Smooth muscle cell (in vitro differentiated cells): ENCODE data around the gene AMPD2. TPM values are rescaled to one million over a fixed set of nuclear protein-coding genes. Genes with fewer than 3 reads are reported as not detected.
A peak's percentile ranks its signal among the peaks of the same experiment; 100 is the strongest.

Experiments
- DNase-seq: peaks from one replicate; lab custom pipeline; 2025; ENCODE audit not compliant: unreplicated experiment; lab: John Stamatoyannopoulos, UW
- H2AFZ ChIP-seq: fragments of 200-600 bp; sonication (generic); 2 replicates; pipeline ENCODE4 v1.6.0; 2016; ENCODE audit warnings: antibody characterized with exemption, low read depth, mild to moderate bottlenecking
- H3F3A ChIP-seq: fragments of 200-600 bp; sonication (generic); 2 replicates; pipeline ENCODE4 v1.6.0; 2017; ENCODE audit warnings: antibody characterized with exemption, low read depth
- H3K27ac ChIP-seq: fragments of 200-600 bp; sonication (generic); 2 replicates; pipeline ENCODE4 v1.5.1; 2016; ENCODE audit warnings: low read depth, mild to moderate bottlenecking
- H3K27me3 ChIP-seq: fragments of 200-600 bp; sonication (generic); 2 replicates; pipeline ENCODE4 v1.6.1; 2016; ENCODE audit warnings: low read depth, mild to moderate bottlenecking
- H3K36me3 ChIP-seq: fragments of 200-600 bp; sonication (generic); 2 replicates; pipeline ENCODE4 v1.5.1; 2016; ENCODE audit warnings: low read depth
- H3K4me1 ChIP-seq: fragments of 200-600 bp; sonication (generic); 2 replicates; pipeline ENCODE4 v1.5.1; 2016; ENCODE audit warnings: low read depth
- H3K4me2 ChIP-seq: fragments of 200-600 bp; sonication (generic); 2 replicates; pipeline ENCODE4 v1.6.0; 2016; ENCODE audit warnings: mild to moderate bottlenecking
- H3K4me3 ChIP-seq: fragments of 200-600 bp; sonication (generic); 2 replicates; pipeline ENCODE4 v1.5.1; 2016; ENCODE audit warnings: mild to moderate bottlenecking
- H3K79me2 ChIP-seq: fragments of 200-600 bp; sonication (generic); 2 replicates; pipeline ENCODE4 v1.6.0; 2016; ENCODE audit warnings: low read depth, mild to moderate bottlenecking
- H3K9ac ChIP-seq: fragments of 200-600 bp; sonication (generic); 2 replicates; pipeline ENCODE4 v1.6.0; 2016; ENCODE audit warnings: low read depth
- H3K9me3 ChIP-seq: fragments of 200-600 bp; sonication (generic); replicated peaks from 2 replicates; pipeline ENCODE4 v1.5.1; 2016; ENCODE audit warnings: low read depth
- H4K20me1 ChIP-seq: fragments of 200-600 bp; sonication (generic); 2 replicates; pipeline ENCODE4 v1.6.0; 2016; ENCODE audit warnings: low read depth
- WGBS: methylation state at CpG from one replicate; pipeline ENCODE4 v1.1.7; 2016; ENCODE audit warnings: low lambda C conversion rate; 5-methylcytosine and 5-hydroxymethylcytosine counted together
- polyA plus RNA-seq: library from polyadenylated mRNA; unstranded; fragments of >200 nt; fragmentation: Nextera tagmentation; extraction: Ambion mirVana; gene quantifications from 2 replicates; pipeline ENCODE4 v1.2.1, GENCODE V29; 2016
- total RNA-seq: library from RNA; depleted of rRNA; stranded (reverse); fragments of >200 nt; gene quantifications from 2 replicates; pipeline ENCODE4 v1.2.3, GENCODE V29; 2014
- TF ChIP-seq, protein P1 (sequence below): fragments of 200-600 bp; sonication (generic); IDR thresholded peaks from 2 replicates; pipeline ENCODE4 v1.5.1; 2017; ENCODE audit warnings: borderline replicate concordance, mild to moderate bottlenecking, antibody characterized with exemption; ENCODE audit not compliant: insufficient read depth, poor library complexity, severe bottlenecking

AMPD2 gene
- total and polyA plus RNA-seq, 2 experiments from 2014 or later = 57.4 to 104 TPM

DNA sequence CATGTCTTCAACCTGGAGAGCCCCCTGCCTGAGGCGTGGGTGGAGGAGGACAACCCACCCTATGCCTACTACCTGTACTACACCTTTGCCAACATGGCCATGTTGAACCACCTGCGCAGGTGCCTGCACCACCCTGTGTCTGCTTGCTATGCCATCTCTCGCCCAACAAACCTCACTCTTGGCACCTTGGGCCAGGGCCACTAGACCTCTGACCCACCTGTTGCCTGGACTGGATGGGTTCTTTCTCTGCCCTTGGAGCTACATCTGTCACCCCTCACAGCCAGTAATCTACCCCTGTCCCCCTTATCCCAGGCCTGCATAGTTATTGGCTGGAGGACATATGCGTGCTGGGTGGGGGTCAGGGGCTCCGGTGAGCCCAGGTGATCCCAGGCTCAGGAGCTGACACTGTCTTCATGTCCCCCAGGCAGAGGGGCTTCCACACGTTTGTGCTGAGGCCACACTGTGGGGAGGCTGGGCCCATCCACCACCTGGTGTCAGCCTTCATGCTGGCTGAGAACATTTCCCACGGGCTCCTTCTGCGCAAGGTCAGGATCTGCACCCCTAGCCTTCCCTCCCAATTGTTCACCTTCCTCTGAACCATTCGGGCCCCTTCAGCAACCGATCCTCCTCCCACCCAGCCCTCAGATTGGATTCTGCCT, 9.9 kb downstream of the AMPD2 start:
- 97% methylated on average over 10 of the region's 10 CpGs for WGBS
- Histone ChIP-seq H3K4me2 (no peak overlapping the region), H3K9ac (no peak overlapping the region), H3K9me3 (no peaks in the 10 kb centered on the region), H3K4me1 (no peaks in the 10 kb centered on the region), H3F3A (no peaks in the 10 kb centered on the region), H3K79me2 (peaks cover 10% of the 10 kb centered on the region), H4K20me1 (peaks cover 23% of the 10 kb centered on the region), H3K4me3 (no peak overlapping the region), H2AFZ (no peak overlapping the region), H3K36me3 (no peaks in the 10 kb centered on the region), H3K27me3 (no peaks in the 10 kb centered on the region), H3K27ac (no peak overlapping the region)
- no peak for DNase-seq
- TF ChIP-seq, protein P1, sequence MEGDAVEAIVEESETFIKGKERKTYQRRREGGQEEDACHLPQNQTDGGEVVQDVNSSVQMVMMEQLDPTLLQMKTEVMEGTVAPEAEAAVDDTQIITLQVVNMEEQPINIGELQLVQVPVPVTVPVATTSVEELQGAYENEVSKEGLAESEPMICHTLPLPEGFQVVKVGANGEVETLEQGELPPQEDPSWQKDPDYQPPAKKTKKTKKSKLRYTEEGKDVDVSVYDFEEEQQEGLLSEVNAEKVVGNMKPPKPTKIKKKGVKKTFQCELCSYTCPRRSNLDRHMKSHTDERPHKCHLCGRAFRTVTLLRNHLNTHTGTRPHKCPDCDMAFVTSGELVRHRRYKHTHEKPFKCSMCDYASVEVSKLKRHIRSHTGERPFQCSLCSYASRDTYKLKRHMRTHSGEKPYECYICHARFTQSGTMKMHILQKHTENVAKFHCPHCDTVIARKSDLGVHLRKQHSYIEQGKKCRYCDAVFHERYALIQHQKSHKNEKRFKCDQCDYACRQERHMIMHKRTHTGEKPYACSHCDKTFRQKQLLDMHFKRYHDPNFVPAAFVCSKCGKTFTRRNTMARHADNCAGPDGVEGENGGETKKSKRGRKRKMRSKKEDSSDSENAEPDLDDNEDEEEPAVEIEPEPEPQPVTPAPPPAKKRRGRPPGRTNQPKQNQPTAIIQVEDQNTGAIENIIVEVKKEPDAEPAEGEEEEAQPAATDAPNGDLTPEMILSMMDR = no peak

DNA sequence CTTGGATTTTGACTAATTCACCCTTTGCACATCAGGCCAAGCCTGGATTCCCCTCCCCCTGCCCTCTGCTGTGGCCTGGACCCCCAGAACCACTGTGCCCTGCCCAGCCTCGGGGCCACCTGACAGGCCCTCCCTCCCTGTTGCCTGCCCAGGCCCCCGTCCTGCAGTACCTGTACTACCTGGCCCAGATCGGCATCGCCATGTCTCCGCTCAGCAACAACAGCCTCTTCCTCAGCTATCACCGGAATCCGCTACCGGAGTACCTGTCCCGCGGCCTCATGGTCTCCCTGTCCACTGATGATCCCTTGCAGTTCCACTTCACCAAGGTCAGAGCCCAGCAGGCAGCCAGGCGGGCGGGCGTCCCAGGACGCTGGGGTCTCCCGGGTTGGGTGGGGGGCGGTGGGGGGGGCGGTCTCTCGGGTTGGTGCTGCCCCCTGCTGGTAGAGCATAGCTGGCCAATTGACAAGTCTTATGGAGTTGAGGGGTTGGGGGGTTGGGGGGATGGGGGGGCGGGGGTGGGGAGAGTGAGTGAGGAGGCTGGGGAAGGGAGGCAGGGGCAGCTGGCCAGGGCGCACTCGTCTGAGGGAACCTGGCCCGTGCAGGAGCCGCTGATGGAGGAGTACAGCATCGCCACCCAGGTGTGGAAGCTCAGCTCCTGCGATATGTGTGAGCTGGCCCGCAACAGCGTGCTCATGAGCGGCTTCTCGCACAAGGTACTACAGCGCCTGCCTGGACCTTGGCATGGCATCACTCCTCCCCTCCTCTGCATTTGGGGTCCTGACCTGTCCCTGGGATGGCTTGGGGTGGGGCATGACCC, 10.7 kb downstream of the AMPD2 start:
- 81% methylated on average over 28 of the region's 30 CpGs for WGBS
- H4K20me1 ChIP-seq = peaks cover 16% of the 10 kb centered on the region
- no peak overlapping the region for H3K9ac ChIP-seq
- H3K36me3 ChIP-seq = no peaks in the 10 kb centered on the region
- no peaks in the 10 kb centered on the region for H3F3A ChIP-seq
- no peak for DNase-seq
- no peaks in the 10 kb centered on the region for H3K9me3 ChIP-seq
- H3K4me1 ChIP-seq = no peaks in the 10 kb centered on the region
- peaks cover 2% of the 10 kb centered on the region for H3K79me2 ChIP-seq
- no peak overlapping the region for H3K4me2 ChIP-seq
- no peaks in the 10 kb centered on the region for H3K27me3 ChIP-seq
- no peak overlapping the region for H3K27ac ChIP-seq
- no peak overlapping the region for H2AFZ ChIP-seq
- TF ChIP-seq, protein P1 = peak; percentile 57
- H3K4me3 ChIP-seq = no peak overlapping the region

DNA sequence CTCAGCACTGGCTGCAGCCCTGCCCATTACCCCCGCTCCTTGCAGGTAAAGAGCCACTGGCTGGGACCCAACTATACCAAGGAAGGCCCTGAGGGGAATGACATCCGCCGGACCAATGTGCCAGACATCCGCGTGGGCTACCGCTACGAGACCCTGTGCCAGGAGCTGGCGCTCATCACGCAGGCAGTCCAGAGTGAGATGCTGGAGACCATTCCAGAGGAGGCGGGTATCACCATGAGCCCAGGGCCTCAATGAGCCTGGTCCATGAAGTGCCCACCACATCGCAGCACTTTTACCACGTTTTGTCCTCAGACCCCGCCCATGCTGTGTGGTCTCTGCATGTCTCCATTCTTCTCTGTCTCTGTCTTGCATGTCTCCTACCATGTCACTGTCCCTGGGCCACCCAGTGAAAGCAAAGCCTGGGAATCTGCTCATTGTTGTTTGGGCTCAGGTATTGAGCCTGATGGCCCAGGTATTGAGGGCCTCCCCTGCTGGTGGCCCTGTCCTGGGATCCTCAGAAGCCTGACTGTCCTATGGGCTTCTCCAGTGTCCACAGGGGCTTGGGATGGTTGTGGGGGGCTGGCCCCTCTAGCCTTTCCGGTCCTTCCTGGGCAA, 11.4 kb downstream of the AMPD2 start:
- H4K20me1 ChIP-seq = peaks cover 8% of the 10 kb centered on the region
- no peak overlapping the region for H2AFZ ChIP-seq
- no peaks in the 10 kb centered on the region for H3K27me3 ChIP-seq
- WGBS = 98% methylated on average over 14 of the region's 14 CpGs
- no peak for DNase-seq
- H3K9ac ChIP-seq = no peak overlapping the region
- no peaks in the 10 kb centered on the region for H3F3A ChIP-seq
- no peaks in the 10 kb centered on the region for H3K9me3 ChIP-seq
- H3K36me3 ChIP-seq = no peaks in the 10 kb centered on the region
- no peak overlapping the region for H3K4me2 ChIP-seq
- TF ChIP-seq, protein P1 = no peak
- H3K4me3 ChIP-seq = no peak overlapping the region
- peaks cover 2% of the 10 kb centered on the region for H3K4me1 ChIP-seq
- no peak overlapping the region for H3K27ac ChIP-seq
- H3K79me2 ChIP-seq = no peaks in the 10 kb centered on the region
